AG09309 (cell line): ENCODE results near the gene EXOC2.
"Not testable (repeated sequence)": the region's sequence is repeated elsewhere in the genome, so short reads cannot be mapped to it uniquely, and the experiment has no call there.

Source experiments
- DNase-seq: peaks from one replicate; pipeline ENCODE4 v3.0.0-alpha.2; 2010; ENCODE audit warnings: low read depth
- H3K4me3 ChIP-seq: 2 replicates; pipeline ENCODE4 v1.5.1; 2011; ENCODE audit warnings: mild to moderate bottlenecking, low read depth, low read length, moderate library complexity; ENCODE audit not compliant: control insufficient read depth
- CTCF ChIP-seq: IDR thresholded peaks from 2 replicates; pipeline ENCODE4 v1.5.1; 2011; ENCODE audit warnings: mild to moderate bottlenecking, low read depth, low read length, inconsistent platforms; ENCODE audit not compliant: insufficient read depth, control insufficient read depth; ENCODE audit errors: missing control alignments

Gene EXOC2

GRCh38 chr6:613981-614380 lies 79.0 kb downstream of the EXOC2 start:
- no peak for DNase-seq
- TF ChIP-seq CTCF: no peak
- no peak overlapping the region for H3K4me3 ChIP-seq

- TF ChIP-seq CTCF: no peak
- no peak overlapping the region for H3K4me3 ChIP-seq
- DNase-seq: no peak
Measured at GRCh38 chr6:611928-612327, 81.0 kb downstream of the EXOC2 start.

GRCh38 chr6:610882-611281 lies 82.1 kb downstream of the EXOC2 start:
- DNase-seq: no peak
- no peak for TF ChIP-seq CTCF
- no peak overlapping the region for H3K4me3 ChIP-seq

- TF ChIP-seq CTCF: no peak
- no peak for DNase-seq
- no peak overlapping the region for H3K4me3 ChIP-seq
Measured at GRCh38 chr6:609905-610304, 83.0 kb downstream of the EXOC2 start.

GRCh38 chr6:606829-607379 lies 86.0 kb downstream of the EXOC2 start:
- DNase-seq: no peak
- TF ChIP-seq CTCF: no peak
- no peak overlapping the region for H3K4me3 ChIP-seq

- H3K4me3 ChIP-seq, DNase-seq: not testable (repeated sequence)
Measured at GRCh38 chr6:605895-606294, 87.0 kb downstream of the EXOC2 start.

GRCh38 chr6:604579-604978 lies 88.4 kb downstream of the EXOC2 start:
- TF ChIP-seq CTCF: no peak
- no peak overlapping the region for H3K4me3 ChIP-seq
- DNase-seq: no peak
